ENCODE results near the gene LYG2. TPM values are rescaled to one million over a fixed set of nuclear protein-coding genes. Genes with fewer than 3 reads are reported as not detected.

The LYG2 gene
- total and polyA plus RNA-seq, 2 of the 8 experiments (the other 6 are each of a cell fraction or from before 2014, with no cell fraction given) = not detected

GRCh38 chr2:99216096-99216495 is 39.4 kb downstream of the LYG2 start:
- no peak overlapping the region for H2BK12ac ChIP-seq (ENCODE audit: low read depth, low read length)
- no peak for FAIRE-seq
- WGBS, 2 experiments (ENCODE audit: extremely low coverage in 1 of 2, insufficient coverage in 1 of 2, insufficient read length in 1 of 2, insufficient replicate concordance in 2 of 2, low coverage in 1 of 2, low lambda C conversion rate in 2 of 2, missing lambda C conversion rate in 1 of 2) = 100% methylated on average over 2 of the region's 2 CpGs; no CpG with 5 or more reads in 1 of the 2 experiments
- no peaks in the 10 kb centered on the region for H3K36me3 ChIP-seq (ENCODE audit: control insufficient read depth in 2 of 4, insufficient read depth in 4 of 4, low read length in 3 of 4)
- DNase-seq (ENCODE audit: low read depth in 1 of 2, low spot score in 2 of 2) = no peak
- H3K4me2 ChIP-seq (ENCODE audit: insufficient read depth in 1 of 2, low read depth in 2 of 2, low read length in 2 of 2) = no peak overlapping the region
- ChIA-PET POLR2A (ENCODE audit: partially characterized antibody) (interaction anchor here (0.6 kb wide), 1 partner anchor 9 kb away, joined by 3 read pairs; no protein-coding TSS in a partner anchor), CTCF (ENCODE audit: partially characterized antibody) (no interaction called here)
- no peak overlapping the region for H4K8ac ChIP-seq (ENCODE audit: extremely low read depth, insufficient read depth, low read length)
- H3K18ac ChIP-seq (ENCODE audit: extremely low read depth, low read length) = no peak overlapping the region
- H3K56ac ChIP-seq (replicated peaks; ENCODE audit: insufficient read length, low read depth, low read length) = no peak overlapping the region
- no peak overlapping the region for H2BK5ac ChIP-seq (ENCODE audit: low read depth, low read length)
- no peak overlapping the region for H2AK5ac ChIP-seq (ENCODE audit: low read depth, low read length)
- no peak overlapping the region for H3K27ac ChIP-seq (ENCODE audit: low read depth, low read length)
- no peaks in the 10 kb centered on the region for H3K27me3 ChIP-seq (replicated peaks in 1 of 4; ENCODE audit: control insufficient read depth in 3 of 4, extremely low read depth in 1 of 4, insufficient read depth in 3 of 4, low read length in 3 of 4)
- no peaks in the 10 kb centered on the region for H3K9me3 ChIP-seq (ENCODE audit: insufficient read depth in 2 of 2, low read depth in 1 of 2, low read length in 1 of 2)
- H3K14ac ChIP-seq (ENCODE audit: insufficient read length) = no peak overlapping the region
- no peaks in the 10 kb centered on the region for H4K20me1 ChIP-seq (replicated peaks in 1 of 2; ENCODE audit: control insufficient read depth in 1 of 2, insufficient read depth in 2 of 2, low read length in 2 of 2)
- H3K4me3 ChIP-seq (ENCODE audit: extremely low read depth in 1 of 4, insufficient read depth in 2 of 4, low read depth in 3 of 4, low read length in 4 of 4) = no peak overlapping the region
- no peak overlapping the region for H4K5ac ChIP-seq (ENCODE audit: insufficient read length, low read depth, low read length)
- no peak overlapping the region for H2BK15ac ChIP-seq (ENCODE audit: low read length)
- no peak overlapping the region for H2BK20ac ChIP-seq (ENCODE audit: low read length)
- peaks cover 2% of the 10 kb centered on the region; the same call in 1 of the 2 replicates for H3K23me2 ChIP-seq (ENCODE audit: low read depth, low read length)
- H2AFZ ChIP-seq (ENCODE audit: low read length) = no peak overlapping the region
- H3K79me1 ChIP-seq (ENCODE audit: low read depth, low read length) = no peaks in the 10 kb centered on the region
- no peak overlapping the region for H3K23ac ChIP-seq (ENCODE audit: insufficient read length)
- no peaks in the 10 kb centered on the region for H3K79me2 ChIP-seq (ENCODE audit: control insufficient read depth in 1 of 2, insufficient read depth in 2 of 2, low read length in 2 of 2)
- no peak overlapping the region for H2BK120ac ChIP-seq (replicated peaks; ENCODE audit: low read depth, low read length)
- no peak overlapping the region for H3K9ac ChIP-seq (replicated peaks in 1 of 4; ENCODE audit: extremely low read depth in 1 of 4, low read depth in 3 of 4, low read length in 3 of 4)
- no peak overlapping the region for H4K91ac ChIP-seq (replicated peaks; ENCODE audit: insufficient read length, low read length)
- no peak overlapping the region for H3K4ac ChIP-seq (replicated peaks; ENCODE audit: insufficient read length, low read depth, low read length)
- no peaks in the 10 kb centered on the region for H3K4me1 ChIP-seq (replicated peaks in 1 of 4; ENCODE audit: control insufficient read depth in 3 of 4, insufficient read depth in 4 of 4, low read length in 3 of 4)

All from H1 (cell line).